PFSK-1 (cell line): Measurements from ENCODE around the gene TMEM30A.

Experiments used
- POLR2AphosphoS5 ChIP-seq: IDR thresholded peaks from 2 replicates; pipeline ENCODE4 v1.6.1; 2012; ENCODE audit warnings: low read depth, mild to moderate bottlenecking, control low read depth, low read length, moderate library complexity
- TAF1 ChIP-seq: IDR thresholded peaks from 2 replicates; pipeline ENCODE4 v1.6.1; 2012; ENCODE audit warnings: low read length, control low read depth, borderline replicate concordance; ENCODE audit not compliant: insufficient read depth

DNA sequence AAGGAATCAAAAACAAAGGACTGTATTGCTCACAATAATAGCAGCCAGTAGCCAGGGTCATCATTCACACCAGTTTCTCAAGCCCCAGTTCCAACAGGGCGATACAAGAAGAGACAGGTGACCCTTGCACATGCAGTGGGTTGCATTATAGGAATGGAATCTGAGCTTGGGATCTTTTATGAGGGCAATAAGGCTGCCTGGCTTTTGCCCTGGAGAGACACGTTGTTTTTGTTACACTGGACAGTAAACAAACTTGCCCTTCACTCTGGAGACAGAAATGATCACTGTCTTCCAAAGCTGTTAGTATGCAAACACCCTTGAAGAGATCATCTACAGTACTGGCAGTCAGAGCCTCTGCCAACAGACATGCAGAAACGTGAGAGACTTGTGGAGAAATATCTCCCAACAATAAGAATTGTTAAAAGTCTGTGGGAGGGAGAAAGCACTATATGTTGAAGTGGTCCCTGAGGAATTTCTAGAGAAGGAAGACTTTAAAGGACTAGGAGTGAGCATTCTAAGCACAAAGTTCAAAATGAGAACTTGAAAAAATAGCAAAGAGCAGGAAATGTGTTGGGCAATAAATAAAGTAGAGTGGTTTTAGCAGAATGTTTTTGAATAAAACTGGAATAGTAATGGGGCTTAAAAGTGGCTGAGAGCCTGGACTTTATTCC lies 72.5 kb downstream of the TMEM30A start:
- no peak for TF ChIP-seq POLR2AphosphoS5
- TF ChIP-seq TAF1: no peak
